GM18505 (cell line): ENCODE measurements around the gene EFNA5.

ENCODE experiments used
- ATAC-seq: cut with Tn5 transposase; IDR thresholded peaks from one replicate; pipeline ENCODE4 v1.9.1; 2021; ENCODE audit not compliant: unreplicated experiment
- POLR2A ChIP-seq: IDR thresholded peaks from 4 replicates; pipeline ENCODE4 v1.6.1; 2011; ENCODE audit warnings: borderline replicate concordance; ENCODE audit not compliant: insufficient read depth, insufficient read length; ENCODE audit errors: extremely low read depth

The EFNA5 gene

DNA sequence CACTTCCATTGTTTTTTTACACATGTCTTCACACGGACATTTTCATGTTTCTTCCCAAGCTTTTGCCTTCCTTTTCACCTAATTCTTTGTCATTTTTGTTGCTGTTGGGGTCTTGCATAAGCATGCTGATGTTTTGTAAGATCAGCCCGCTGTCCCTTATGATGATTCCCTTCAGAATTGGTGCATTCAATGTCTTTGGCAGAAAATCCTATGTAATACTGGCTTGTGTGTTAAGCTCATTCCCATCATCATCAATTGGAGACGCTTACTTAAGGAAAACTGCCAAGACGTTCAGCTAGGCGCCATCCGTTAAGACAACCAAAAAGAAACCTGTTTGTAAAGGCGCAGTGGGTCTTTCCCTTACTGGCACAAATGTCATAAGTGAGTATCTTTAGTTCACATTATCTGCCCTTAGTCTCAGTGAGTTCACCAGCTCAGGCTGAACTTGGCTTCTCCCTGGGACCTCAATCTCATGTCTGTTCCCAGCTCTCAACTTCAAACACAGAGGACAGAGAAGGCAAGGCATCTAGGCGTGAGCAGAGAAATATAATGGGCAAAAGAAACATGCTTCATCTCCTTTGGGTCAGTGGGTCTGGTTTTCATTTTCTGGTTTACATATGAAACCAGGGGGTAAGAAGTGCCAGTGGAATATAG lies 97.9 kb downstream of the EFNA5 start:
- ATAC-seq, result no peak
- no peak for TF ChIP-seq POLR2A

GRCh38 chr5:107571621-107572536 lies 98.9 kb downstream of the EFNA5 start:
- TF ChIP-seq POLR2A, result peak; percentile 39
- ATAC-seq, result peak; percentile 52

GRCh38 chr5:107570805-107571531 lies 99.8 kb downstream of the EFNA5 start:
- ATAC-seq, result peak; percentile 87
- no peak for TF ChIP-seq POLR2A

- ATAC-seq, result no peak
- no peak for TF ChIP-seq POLR2A
Observed at GRCh38 chr5:107570181-107570580, 100.6 kb downstream of the EFNA5 start.

DNA sequence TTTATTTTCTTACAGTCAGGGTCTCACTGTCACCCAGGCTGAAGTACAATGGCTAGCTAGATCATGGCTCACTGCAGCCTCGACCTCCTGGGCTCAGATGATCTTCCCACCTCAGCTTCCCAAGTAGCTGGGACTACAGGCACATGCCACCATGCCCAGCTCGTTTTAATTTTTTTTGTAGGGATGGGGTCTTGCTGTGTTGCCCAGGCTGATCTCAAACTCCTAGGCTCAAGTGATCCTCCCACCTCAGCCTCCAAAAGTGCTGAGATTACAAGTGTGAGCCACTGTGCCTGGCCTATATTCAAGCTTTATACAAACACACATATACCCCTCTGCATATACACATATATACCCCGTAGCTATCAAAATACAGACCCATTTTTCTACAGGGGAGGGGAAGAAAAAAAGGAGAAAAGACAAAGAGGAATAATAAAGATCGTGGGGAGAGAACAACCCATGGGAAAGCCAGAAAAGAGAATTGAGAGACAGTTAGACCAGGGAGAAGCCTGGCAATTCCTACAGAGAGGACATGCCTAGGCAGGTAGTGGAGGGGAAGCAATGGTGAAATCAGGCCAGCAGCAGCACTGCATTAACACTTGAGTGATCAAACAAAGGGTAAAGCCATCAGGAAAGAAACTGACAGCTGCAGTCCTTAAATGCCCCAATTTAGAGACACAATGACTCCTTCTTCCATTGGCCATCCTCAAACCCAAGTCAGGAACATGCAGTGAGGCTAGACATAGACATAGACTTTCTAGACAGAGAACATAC lies 102.7 kb downstream of the EFNA5 start:
- TF ChIP-seq POLR2A, result no peak
- ATAC-seq, result no peak

DNA sequence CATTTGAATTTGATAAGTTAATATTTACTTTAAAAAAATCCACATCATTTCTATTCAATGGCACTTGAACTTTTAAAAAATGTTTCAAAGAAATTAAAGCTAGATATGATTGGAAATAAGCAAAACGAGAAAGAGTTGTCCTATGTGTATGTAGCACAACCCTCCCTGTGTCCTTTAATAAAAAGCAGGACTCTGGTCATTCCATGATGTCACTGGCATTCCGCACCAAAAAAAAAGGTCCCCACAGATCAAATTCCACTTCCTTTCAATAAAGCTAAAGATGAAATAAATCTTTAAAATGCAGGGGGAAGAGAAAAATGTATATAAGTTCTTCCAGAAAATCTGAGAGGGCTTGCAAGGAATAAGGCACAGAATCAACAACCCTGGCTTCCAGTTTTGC lies 103.8 kb downstream of the EFNA5 start:
- no peak for ATAC-seq
- no peak for TF ChIP-seq POLR2A

GRCh38 chr5:107565791-107566767 lies 104.7 kb downstream of the EFNA5 start:
- ATAC-seq, result no peak
- TF ChIP-seq POLR2A, result no peak

- ATAC-seq, result no peak
- no peak for TF ChIP-seq POLR2A
Observed at GRCh38 chr5:107564931-107565372, 105.8 kb downstream of the EFNA5 start.

DNA sequence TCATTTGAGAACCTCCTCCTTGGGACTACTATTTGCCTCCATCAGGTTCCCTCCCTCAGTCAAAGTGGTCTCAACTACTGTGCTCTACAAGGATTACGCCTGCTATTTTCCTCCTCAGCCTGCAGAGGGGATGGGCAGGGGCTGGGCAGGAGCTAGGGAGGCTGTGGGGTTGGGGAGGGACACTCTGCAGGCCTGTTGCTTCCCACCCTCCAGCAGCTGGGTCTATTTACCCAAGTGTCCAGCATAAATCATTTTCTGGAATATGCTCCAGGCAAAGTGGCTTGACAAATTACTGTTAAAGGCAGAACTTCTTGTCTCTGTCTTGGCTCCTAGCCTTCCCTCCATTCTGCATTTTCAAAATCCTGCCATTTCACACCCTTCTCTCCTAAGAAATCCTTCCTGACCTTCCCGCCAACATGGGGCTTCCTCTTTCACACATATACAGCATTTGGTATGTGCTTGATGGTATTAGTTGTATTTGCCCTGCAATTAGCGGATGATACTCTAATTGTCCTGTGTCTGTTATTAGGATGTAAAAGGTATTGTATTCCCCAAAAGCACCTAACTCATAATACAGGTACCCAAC lies 106.7 kb downstream of the EFNA5 start:
- no peak for ATAC-seq
- TF ChIP-seq POLR2A, result no peak

GRCh38 chr5:107560377-107560776 lies 110.4 kb downstream of the EFNA5 start:
- no peak for TF ChIP-seq POLR2A
- ATAC-seq, result no peak

- no peak for TF ChIP-seq POLR2A
- ATAC-seq, result no peak
Observed at GRCh38 chr5:107558823-107559375, 111.8 kb downstream of the EFNA5 start.

GRCh38 chr5:107557051-107557658 lies 113.6 kb downstream of the EFNA5 start:
- no peak for ATAC-seq
- TF ChIP-seq POLR2A, result no peak
